Measurements from ENCODE around the gene TOLLIP.

The TOLLIP gene

GRCh38 chr11:1285316-1285744 lies 24.1 kb downstream of the TOLLIP start:
- H3K9ac ChIP-seq = no peak overlapping the region
- no peaks in the 10 kb centered on the region for H3K79me2 ChIP-seq
- no peaks in the 10 kb centered on the region for H3K27me3 ChIP-seq (ENCODE audit: control insufficient read depth, insufficient read depth, low read length)
- H3K27ac ChIP-seq = no peak overlapping the region
- no peaks in the 10 kb centered on the region for H3K4me1 ChIP-seq
- H3K36me3 ChIP-seq (ENCODE audit: control insufficient read depth, insufficient read depth, low read length) = no peaks in the 10 kb centered on the region
- TF ChIP-seq, protein P1, sequence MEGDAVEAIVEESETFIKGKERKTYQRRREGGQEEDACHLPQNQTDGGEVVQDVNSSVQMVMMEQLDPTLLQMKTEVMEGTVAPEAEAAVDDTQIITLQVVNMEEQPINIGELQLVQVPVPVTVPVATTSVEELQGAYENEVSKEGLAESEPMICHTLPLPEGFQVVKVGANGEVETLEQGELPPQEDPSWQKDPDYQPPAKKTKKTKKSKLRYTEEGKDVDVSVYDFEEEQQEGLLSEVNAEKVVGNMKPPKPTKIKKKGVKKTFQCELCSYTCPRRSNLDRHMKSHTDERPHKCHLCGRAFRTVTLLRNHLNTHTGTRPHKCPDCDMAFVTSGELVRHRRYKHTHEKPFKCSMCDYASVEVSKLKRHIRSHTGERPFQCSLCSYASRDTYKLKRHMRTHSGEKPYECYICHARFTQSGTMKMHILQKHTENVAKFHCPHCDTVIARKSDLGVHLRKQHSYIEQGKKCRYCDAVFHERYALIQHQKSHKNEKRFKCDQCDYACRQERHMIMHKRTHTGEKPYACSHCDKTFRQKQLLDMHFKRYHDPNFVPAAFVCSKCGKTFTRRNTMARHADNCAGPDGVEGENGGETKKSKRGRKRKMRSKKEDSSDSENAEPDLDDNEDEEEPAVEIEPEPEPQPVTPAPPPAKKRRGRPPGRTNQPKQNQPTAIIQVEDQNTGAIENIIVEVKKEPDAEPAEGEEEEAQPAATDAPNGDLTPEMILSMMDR (IDR thresholded peaks at IDR 0.05) = no peak
- H3K9me3 ChIP-seq (ENCODE audit: control insufficient read depth, low read length) = no peaks in the 10 kb centered on the region
- H3K4me2 ChIP-seq (ENCODE audit: low read length) = no peak overlapping the region
- no peak overlapping the region for H2AFZ ChIP-seq
- H3K4me3 ChIP-seq (ENCODE audit: low read depth, low read length) = no peak overlapping the region

- no peaks in the 10 kb centered on the region for H3K79me2 ChIP-seq
- H3K4me1 ChIP-seq = no peaks in the 10 kb centered on the region
- no peaks in the 10 kb centered on the region for H3K27me3 ChIP-seq (ENCODE audit: control insufficient read depth, insufficient read depth, low read length)
- no peaks in the 10 kb centered on the region for H3K36me3 ChIP-seq (ENCODE audit: control insufficient read depth, insufficient read depth, low read length)
- H3K9me3 ChIP-seq (ENCODE audit: control insufficient read depth, low read length) = no peaks in the 10 kb centered on the region
- H2AFZ ChIP-seq = no peak overlapping the region
- H3K4me3 ChIP-seq (ENCODE audit: low read depth, low read length) = no peak overlapping the region
- TF ChIP-seq, protein P1 (IDR thresholded peaks at IDR 0.05) = no peak
- no peak overlapping the region for H3K9ac ChIP-seq
- no peak overlapping the region for H3K27ac ChIP-seq
- no peak overlapping the region for H3K4me2 ChIP-seq (ENCODE audit: low read length)
These were observed 25.5 kb downstream of the TOLLIP start for GRCh38 chr11:1283906-1284305.

DNA sequence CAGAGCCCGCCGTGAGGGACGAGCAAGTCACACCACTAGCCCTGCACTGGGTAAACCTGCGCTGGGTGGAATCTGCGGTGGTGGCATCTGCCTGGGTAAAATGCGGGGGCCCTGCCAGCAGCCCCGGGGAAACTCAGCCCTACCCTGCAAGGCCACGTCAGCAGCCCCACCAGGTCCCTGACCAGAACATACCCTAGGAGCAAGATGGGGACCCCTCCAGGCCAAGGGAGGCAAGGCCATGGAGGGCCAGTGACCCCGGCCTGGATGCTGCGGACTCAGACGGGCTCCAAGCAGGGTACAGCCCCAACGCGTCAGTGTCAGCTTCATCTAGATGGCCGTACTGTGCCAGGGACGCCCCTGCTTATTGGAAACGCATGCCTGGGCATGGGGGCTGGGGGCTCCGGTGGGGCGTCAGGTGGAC lies 26.3 kb downstream of the TOLLIP start:
- Histone ChIP-seq H3K27me3 (ENCODE audit: control insufficient read depth, insufficient read depth, low read length) (no peaks in the 10 kb centered on the region), H3K27ac (no peak overlapping the region), H2AFZ (no peak overlapping the region), H3K36me3 (ENCODE audit: control insufficient read depth, insufficient read depth, low read length) (no peaks in the 10 kb centered on the region), H3K9me3 (ENCODE audit: control insufficient read depth, low read length) (no peaks in the 10 kb centered on the region), H3K79me2 (no peaks in the 10 kb centered on the region), H3K4me1 (no peaks in the 10 kb centered on the region), H3K4me3 (ENCODE audit: low read depth, low read length) (no peak overlapping the region), H3K4me2 (ENCODE audit: low read length) (no peak overlapping the region), H3K9ac (no peak overlapping the region)
- TF ChIP-seq, protein P1 (IDR thresholded peaks at IDR 0.05) = no peak

- Histone ChIP-seq H3K4me3 (ENCODE audit: low read depth, low read length) (no peak overlapping the region), H3K4me1 (no peaks in the 10 kb centered on the region), H3K27ac (no peak overlapping the region), H3K27me3 (ENCODE audit: control insufficient read depth, insufficient read depth, low read length) (no peaks in the 10 kb centered on the region), H3K79me2 (no peaks in the 10 kb centered on the region), H3K9me3 (ENCODE audit: control insufficient read depth, low read length) (no peaks in the 10 kb centered on the region), H3K9ac (no peak overlapping the region), H2AFZ (no peak overlapping the region), H3K4me2 (ENCODE audit: low read length) (no peak overlapping the region), H3K36me3 (ENCODE audit: control insufficient read depth, insufficient read depth, low read length) (no peaks in the 10 kb centered on the region)
- TF ChIP-seq, protein P1 (IDR thresholded peaks at IDR 0.05) = no peak
These were observed 27.5 kb downstream of the TOLLIP start for GRCh38 chr11:1281974-1282365.

GRCh38 chr11:1281326-1281973 lies 28.0 kb downstream of the TOLLIP start:
- Histone ChIP-seq H3K27ac (no peak overlapping the region), H2AFZ (no peak overlapping the region), H3K27me3 (ENCODE audit: control insufficient read depth, insufficient read depth, low read length) (no peaks in the 10 kb centered on the region), H3K9me3 (ENCODE audit: control insufficient read depth, low read length) (no peaks in the 10 kb centered on the region), H3K36me3 (ENCODE audit: control insufficient read depth, insufficient read depth, low read length) (no peaks in the 10 kb centered on the region), H3K79me2 (no peaks in the 10 kb centered on the region), H3K4me1 (no peaks in the 10 kb centered on the region), H3K9ac (no peak overlapping the region), H3K4me3 (ENCODE audit: low read depth, low read length) (no peak overlapping the region), H3K4me2 (ENCODE audit: low read length) (no peak overlapping the region)
- TF ChIP-seq, protein P1 (IDR thresholded peaks at IDR 0.05) = no peak

Measured in parathyroid adenoma (tissue), 2 donors.